ENCODE data around the gene CDS2. TPM values are rescaled to one million over a fixed set of nuclear protein-coding genes. Genes with fewer than 3 reads are reported as not detected.

Gene CDS2
- total and polyA plus RNA-seq, 2 of the 13 experiments (the other 11 are each of a cell fraction or from before 2014, with no cell fraction given), result 81.3 to 153 TPM

DNA sequence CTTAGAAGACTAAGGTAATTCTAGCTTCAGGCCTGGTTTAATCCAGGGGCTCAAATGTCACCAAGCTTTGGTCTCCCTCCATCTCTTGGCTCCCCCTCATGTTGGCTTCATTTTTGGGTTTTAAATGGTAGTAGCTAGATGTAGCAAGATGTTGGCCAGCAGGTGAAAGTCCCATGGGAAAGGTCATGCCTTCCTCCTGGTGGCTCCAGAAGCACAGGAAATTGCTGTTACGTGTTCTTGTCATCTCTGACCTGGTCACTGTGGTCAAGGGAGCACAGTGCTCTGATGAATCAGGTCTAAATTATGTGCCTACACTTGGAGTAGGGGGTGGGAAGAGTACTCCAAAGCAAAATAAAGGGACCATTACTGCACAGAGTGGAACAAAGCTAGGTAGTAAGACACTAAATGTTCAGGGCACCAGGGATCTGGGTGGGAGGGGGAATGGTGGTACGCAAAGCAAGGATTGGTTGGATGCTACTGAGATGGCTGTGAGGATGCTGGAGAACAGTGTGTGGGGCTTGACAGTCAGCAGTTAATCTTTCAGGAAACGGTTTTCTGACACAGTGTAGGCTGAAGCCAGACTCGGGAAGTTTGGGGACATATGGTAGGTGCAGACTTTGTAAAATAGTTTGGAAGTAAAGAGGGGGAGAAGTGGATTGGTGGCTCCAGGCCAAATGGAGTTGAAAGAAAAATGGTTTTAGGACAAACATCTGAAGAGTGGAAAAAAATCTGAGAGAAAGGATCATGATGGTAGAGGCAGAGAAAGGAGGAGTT lies 30.1 kb downstream of the CDS2 start (continued):
- TF ChIP-seq, protein P1, sequence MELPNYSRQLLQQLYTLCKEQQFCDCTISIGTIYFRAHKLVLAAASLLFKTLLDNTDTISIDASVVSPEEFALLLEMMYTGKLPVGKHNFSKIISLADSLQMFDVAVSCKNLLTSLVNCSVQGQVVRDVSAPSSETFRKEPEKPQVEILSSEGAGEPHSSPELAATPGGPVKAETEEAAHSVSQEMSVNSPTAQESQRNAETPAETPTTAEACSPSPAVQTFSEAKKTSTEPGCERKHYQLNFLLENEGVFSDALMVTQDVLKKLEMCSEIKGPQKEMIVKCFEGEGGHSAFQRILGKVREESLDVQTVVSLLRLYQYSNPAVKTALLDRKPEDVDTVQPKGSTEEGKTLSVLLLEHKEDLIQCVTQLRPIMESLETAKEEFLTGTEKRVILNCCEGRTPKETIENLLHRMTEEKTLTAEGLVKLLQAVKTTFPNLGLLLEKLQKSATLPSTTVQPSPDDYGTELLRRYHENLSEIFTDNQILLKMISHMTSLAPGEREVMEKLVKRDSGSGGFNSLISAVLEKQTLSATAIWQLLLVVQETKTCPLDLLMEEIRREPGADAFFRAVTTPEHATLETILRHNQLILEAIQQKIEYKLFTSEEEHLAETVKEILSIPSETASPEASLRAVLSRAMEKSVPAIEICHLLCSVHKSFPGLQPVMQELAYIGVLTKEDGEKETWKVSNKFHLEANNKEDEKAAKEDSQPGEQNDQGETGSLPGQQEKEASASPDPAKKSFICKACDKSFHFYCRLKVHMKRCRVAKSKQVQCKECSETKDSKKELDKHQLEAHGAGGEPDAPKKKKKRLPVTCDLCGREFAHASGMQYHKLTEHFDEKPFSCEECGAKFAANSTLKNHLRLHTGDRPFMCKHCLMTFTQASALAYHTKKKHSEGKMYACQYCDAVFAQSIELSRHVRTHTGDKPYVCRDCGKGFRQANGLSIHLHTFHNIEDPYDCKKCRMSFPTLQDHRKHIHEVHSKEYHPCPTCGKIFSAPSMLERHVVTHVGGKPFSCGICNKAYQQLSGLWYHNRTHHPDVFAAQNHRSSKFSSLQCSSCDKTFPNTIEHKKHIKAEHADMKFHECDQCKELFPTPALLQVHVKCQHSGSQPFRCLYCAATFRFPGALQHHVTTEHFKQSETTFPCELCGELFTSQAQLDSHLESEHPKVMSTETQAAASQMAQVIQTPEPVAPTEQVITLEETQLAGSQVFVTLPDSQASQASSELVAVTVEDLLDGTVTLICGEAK (IDR thresholded peaks at IDR 0.05), result no peak
- TF ChIP-seq, protein P1 (CRISPR knock-in tag; IDR thresholded peaks at IDR 0.05), result no peak; the same call in 1 of the 2 replicates
- TF ChIP-seq ZFX (CRISPR knock-in tag; IDR thresholded peaks at IDR 0.05; ENCODE audit: low read depth) (peak; percentile 49; the same call in 1 of the 2 replicates), ZBTB25 (CRISPR knock-in tag; IDR thresholded peaks at IDR 0.05) (no peak), PREB (CRISPR knock-in tag; IDR thresholded peaks at IDR 0.05) (0 out of 2 replicates have a peak, but pooled peaks have one; percentile 89), ZNF615 (CRISPR knock-in tag; IDR thresholded peaks at IDR 0.05; ENCODE audit: borderline replicate concordance) (no peak), FOXA3 (CRISPR knock-in tag; IDR thresholded peaks at IDR 0.05) (peak; percentile 63; the same call in 1 of the 2 replicates), HES4 (CRISPR knock-in tag; IDR thresholded peaks at IDR 0.05; ENCODE audit: borderline replicate concordance) (no peak), SAP130 (CRISPR knock-in tag; IDR thresholded peaks at IDR 0.05; ENCODE audit: low read depth) (peak; percentile 84), ZNF160 (CRISPR knock-in tag; IDR thresholded peaks at IDR 0.05) (no peak), PPARG (CRISPR knock-in tag; conservative IDR thresholded peaks at IDR 0.05) (peak; percentile 89), ZNF564 (CRISPR knock-in tag; IDR thresholded peaks at IDR 0.05) (no peak), SNAI1 (CRISPR knock-in tag; IDR thresholded peaks at IDR 0.05; ENCODE audit: borderline replicate concordance) (no peak), PHB2 (IDR thresholded peaks at IDR 0.05; ENCODE audit: partially characterized antibody) (no peak), NFATC3 (CRISPR knock-in tag; IDR thresholded peaks at IDR 0.05) (no peak)
- TF ChIP-seq, protein P2, sequence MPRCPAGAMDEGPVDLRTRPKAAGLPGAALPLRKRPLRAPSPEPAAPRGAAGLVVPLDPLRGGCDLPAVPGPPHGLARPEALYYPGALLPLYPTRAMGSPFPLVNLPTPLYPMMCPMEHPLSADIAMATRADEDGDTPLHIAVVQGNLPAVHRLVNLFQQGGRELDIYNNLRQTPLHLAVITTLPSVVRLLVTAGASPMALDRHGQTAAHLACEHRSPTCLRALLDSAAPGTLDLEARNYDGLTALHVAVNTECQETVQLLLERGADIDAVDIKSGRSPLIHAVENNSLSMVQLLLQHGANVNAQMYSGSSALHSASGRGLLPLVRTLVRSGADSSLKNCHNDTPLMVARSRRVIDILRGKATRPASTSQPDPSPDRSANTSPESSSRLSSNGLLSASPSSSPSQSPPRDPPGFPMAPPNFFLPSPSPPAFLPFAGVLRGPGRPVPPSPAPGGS (CRISPR knock-in tag; IDR thresholded peaks at IDR 0.05), result no peak

Measured in HepG2 (cell line).